HG02852 (cell line): Measurements from ENCODE around the gene CEBPG.

Experiments used
- ATAC-seq: cut with Tn5 transposase; IDR thresholded peaks from one replicate; pipeline ENCODE4 v1.9.1; 2021; ENCODE audit warnings: mild to moderate bottlenecking, moderate library complexity; ENCODE audit not compliant: unreplicated experiment

CEBPG gene

DNA sequence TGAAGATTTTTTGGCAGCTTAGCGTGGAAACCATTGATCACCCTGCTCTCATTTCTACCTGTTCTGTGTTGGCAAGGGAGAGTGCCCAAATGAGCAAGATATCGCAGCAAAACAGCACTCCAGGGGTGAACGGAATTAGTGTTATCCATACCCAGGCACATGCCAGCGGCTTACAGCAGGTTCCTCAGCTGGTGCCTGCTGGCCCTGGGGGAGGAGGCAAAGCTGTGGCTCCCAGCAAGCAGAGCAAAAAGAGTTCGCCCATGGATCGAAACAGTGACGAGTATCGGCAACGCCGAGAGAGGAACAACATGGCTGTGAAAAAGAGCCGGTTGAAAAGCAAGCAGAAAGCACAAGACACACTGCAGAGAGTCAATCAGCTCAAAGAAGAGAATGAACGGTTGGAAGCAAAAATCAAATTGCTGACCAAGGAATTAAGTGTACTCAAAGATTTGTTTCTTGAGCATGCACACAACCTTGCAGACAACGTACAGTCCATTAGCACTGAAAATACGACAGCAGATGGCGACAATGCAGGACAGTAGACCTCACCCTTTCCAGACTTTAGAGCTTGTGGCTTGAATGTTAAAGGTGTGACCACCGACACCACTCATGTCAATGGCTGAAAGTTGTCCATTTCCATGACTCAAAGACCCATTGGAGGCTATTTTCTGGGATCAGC lies 5.8 kb downstream of the CEBPG start:
- ATAC-seq: no peak

DNA sequence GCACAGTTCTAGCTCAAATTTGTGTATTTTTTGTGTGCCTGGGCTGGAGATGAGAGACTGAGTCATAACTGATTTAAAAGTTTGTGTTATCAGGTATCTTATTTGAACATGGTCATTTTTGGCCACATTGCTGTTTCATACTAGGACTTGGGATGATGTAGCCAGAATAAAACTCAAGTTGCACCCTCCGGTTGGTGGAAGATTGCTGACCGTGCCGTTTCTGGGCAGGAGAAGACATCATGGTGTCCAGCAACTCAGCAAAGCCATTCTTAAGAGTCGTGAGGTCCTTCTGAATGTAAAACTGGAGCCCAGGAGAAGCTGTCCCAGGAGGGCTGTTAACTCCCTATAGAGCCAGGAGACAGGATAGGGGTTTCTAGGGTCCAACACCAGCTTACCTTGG lies 7.6 kb downstream of the CEBPG start:
- ATAC-seq: no peak

- ATAC-seq: no peak
Observed at GRCh38 chr19:33382006-33382405, 8.5 kb downstream of the CEBPG start.

GRCh38 chr19:33382982-33383381 lies 9.5 kb downstream of the CEBPG start:
- ATAC-seq: no peak

GRCh38 chr19:33383720-33384292 lies 10.3 kb downstream of the CEBPG start:
- no peak for ATAC-seq

- no peak for ATAC-seq
Observed at GRCh38 chr19:33384983-33385382, 11.5 kb downstream of the CEBPG start.

DNA sequence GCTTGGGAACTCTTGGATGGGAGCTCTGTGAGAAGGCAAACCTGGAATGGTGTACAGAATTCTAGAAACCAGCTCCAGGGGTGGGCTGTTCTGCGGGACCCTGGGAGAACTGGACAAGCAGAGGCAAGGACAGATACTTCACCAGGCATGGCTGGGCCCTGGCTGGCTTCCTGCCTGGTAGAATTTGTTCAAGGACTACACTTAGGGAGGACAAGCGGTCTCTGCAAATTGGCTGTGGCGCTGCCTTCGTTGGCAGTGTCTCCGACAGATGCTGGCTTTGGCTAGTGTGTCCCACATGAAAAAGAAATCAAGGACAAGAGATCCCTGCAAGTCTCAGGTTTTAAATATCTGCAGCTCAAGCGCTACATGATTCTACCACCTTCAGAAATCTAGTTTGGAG lies 12.4 kb downstream of the CEBPG start:
- no peak for ATAC-seq

- no peak for ATAC-seq
Observed at GRCh38 chr19:33386361-33386858, 12.9 kb downstream of the CEBPG start.

DNA sequence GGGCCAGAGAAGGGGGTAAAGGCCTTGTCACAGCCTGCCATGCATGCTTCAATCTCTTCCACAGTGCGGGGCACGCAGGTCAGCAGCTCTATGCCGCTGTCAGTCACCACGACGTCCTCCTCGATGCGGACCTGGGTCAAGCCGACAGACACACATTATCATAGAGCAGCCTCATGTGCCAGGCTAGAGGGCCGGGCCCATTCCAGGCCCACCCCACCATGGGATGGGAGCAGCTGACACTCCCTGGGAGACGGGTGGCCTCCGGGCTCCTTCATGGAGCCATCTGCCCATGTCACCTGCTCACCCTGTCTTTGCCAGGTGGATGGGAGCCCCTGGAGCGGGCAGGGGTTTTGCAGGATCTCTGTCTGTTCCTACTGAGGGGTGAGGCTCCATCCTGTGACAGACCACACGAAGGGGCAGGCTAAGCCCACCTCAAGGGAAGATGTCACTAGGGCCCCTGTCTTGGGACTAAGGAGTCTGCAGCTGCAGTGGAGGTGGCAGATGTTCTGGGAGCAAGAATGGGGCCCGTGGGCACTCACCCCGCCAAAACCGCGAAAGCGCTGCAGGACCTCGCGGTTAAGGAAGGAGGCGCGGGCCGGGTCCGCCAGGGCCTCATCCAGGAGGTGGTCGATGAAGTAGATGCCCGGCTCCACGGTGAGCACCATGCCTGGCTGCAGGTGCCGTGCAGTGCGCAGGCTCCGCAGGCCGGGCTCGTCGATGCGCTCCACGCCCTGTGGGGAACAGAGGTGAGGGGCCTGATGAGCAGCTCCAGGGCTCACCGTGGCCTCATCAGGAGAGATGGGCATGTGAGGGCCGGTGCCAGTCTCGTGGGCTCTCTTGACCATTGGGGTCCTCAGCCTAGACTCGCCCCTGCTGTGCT lies 14.1 kb downstream of the CEBPG start:
- no peak for ATAC-seq

DNA sequence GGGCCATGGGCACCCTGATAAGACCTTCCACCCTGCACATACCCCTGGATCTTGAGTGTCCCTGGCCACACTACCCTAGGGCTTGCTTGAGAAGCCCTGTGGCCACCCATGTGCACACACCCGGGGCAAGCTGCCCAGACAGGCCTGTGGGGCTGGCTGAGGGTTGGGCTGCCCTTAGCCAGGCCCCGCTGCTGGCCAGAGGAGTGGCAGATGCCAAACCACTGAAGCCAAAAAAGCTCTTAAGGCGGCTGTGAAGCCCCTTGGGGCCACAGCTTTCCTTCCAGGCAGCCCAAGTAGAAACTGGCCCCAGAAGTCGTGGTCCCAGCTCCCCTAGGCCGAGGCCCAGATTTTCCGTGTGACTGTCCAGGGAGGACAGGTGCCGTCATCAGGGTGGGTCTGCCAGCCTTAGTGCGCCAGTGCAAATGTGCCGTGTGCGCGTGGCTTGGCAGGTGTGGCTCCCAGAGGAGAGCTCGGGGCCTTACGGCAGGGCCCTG lies 14.8 kb downstream of the CEBPG start:
- ATAC-seq: no peak

- no peak for ATAC-seq
Observed at GRCh38 chr19:33388725-33389420, 15.4 kb downstream of the CEBPG start.

DNA sequence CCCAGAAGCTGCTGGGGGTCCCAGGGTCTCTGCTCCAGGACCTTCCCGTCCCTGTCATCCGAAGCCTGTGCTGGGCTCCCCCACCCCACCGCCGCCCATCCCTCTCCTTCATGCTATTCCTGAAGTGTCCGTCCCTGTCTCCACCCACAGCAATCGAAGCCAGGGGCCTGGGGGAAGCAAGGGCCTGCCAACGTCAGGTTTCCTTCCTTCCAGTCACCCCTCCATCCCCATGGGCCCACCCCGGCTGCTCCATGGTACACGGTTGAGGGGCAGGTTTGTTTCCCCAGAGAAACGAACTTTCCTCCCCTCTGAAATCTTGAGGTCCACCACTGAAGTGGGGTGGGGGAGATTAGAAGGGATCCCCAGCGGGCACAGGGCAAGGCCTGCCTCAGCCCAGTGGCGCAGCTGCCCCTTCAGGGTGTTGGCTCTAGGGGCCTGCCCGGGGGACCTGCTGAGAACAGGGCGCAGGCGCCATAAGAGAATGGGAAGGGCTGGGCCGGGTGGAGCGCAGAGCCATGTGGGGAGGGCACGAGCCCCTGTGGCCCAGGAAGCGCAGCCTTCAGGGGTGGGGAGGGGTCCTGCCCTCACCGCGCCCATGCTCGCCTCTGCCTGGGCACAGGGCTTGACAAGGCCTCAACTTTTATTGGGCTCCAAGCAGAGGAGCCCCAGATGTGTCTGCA lies 16.1 kb downstream of the CEBPG start:
- ATAC-seq: no peak

DNA sequence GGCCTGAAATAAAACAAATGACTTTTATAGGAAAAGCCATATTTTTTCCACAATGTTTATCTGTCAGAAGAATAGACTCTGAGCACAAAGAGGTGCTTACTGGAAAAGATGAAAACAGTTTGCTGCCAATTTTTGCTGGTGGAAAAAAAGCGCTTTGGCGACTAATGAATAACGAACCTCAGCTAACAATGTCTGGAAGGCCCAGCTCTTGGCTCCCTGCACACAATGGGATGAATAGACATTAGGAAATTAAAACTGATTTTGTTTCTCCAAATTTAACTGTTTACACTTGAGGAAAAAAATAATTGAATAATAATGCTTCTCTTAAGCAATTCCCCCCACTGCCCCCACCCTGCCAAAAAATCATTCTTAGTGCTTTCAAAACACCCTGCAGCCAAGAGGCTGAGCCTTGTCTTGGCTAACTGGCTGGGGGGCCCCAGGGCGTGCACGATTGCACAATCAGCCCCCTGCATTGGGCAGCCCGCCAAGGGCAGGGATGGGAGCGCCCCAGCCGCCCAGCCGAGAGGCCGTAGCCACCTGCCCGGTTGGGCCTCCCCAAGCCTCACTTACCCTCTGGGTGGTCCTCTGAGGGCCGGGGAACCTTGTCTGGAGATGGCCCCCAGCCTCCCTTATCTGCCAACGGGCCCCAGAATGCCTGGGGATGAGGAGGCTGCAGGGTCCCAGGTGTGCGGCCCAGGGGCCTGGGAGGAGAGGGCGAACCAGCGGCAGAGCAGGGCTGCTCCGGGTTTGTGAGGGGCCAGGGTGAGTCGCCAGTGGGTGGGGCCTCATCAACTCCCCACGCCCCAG lies 16.8 kb downstream of the CEBPG start:
- ATAC-seq: no peak

- ATAC-seq: no peak
Observed at GRCh38 chr19:33390908-33391630, 17.6 kb downstream of the CEBPG start.

GRCh38 chr19:33391631-33392249 lies 18.2 kb downstream of the CEBPG start:
- ATAC-seq: no peak

- no peak for ATAC-seq
Observed at GRCh38 chr19:33392341-33393285, 19.1 kb downstream of the CEBPG start.

- ATAC-seq: no peak
Observed at GRCh38 chr19:33393286-33394005, 19.9 kb downstream of the CEBPG start.
